Measurements from ENCODE around the gene FBLN1. TPM values are rescaled to one million over a fixed set of nuclear protein-coding genes. Genes with fewer than 3 reads are reported as not detected.
"Not testable (repeated sequence)": the region's sequence is repeated elsewhere in the genome, so short reads cannot be mapped to it uniquely, and the experiment has no call there.

Gene FBLN1
- total RNA-seq, 1 donor from 2014 or later = 0.40 TPM

GRCh38 chr22:45546333-45547015 lies 43.8 kb downstream of the FBLN1 start:
- no peak for DNase-seq (ENCODE audit: low read depth in 2 of 2)

- no peak for DNase-seq (ENCODE audit: low read depth in 2 of 2)
These were observed 44.3 kb downstream of the FBLN1 start for GRCh38 chr22:45547016-45547345.

- DNase-seq (ENCODE audit: low read depth in 2 of 2) = no peak
These were observed 45.0 kb downstream of the FBLN1 start for GRCh38 chr22:45547731-45548130.

DNA sequence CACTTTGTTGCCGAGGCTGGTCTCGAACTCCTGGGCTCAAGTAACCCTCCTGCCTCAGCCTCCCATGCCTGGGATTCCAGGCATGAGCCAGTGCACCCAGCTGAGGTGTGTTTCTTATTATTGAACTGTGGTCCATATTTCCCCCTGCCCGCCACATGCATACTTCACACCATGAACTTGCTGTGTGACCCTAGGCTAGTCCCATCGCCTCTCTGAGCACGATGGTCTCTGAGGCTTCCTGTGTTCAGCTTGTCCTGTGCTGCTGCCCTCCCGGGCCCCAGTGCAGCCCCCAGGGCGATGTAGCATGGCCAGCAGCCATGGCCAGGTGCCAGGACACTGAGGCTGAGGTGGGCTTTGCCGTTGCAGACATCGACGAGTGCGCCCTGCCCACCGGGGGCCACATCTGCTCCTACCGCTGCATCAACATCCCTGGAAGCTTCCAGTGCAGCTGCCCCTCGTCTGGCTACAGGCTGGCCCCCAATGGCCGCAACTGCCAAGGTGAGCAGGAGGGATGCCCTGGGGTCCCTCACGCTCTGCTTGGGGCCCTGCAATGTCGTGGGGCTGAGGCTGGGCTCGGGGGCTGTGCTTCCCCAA lies 45.7 kb downstream of the FBLN1 start:
- DNase-seq (ENCODE audit: low read depth in 2 of 2) = no peak

DNA sequence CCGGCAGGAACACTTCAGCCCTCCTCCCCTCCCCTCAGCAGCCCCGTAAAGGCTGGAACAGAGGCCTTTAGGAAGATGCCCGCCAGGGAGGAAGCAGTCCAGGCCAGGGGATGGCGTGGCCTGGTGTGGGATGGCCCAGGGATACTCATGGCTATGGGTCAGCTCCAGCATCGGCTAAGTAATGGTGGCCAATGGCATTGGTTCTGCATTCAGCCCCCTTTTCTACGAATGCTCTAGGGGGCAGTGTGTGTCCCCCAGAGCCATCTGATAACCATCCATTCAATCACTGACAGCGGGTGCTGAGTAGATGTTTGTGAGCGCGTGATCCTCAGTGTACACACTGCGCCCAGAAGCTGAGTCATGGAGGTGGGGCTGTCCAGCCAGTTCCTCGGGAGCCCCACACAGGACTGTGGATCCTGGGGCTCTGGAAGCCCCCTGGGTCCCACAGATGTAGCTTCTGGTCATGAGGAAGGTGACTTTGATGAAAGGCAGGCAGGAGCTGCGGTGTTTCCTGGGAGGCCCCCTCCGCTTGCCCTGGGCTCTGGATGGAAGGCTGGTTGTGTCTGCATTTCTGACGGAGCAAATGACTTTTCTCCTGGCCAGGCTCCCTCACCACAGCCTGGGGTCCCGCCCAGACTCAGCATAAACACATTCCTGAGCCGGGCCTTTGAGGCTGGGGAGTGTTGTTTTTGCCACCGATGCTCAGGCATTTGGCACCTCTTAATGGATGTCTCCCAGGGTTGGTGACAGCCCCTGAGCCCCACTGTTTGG lies 46.5 kb downstream of the FBLN1 start:
- peak in 1 of 2 donors; percentile 31 for DNase-seq (ENCODE audit: low read depth in 2 of 2)

DNA sequence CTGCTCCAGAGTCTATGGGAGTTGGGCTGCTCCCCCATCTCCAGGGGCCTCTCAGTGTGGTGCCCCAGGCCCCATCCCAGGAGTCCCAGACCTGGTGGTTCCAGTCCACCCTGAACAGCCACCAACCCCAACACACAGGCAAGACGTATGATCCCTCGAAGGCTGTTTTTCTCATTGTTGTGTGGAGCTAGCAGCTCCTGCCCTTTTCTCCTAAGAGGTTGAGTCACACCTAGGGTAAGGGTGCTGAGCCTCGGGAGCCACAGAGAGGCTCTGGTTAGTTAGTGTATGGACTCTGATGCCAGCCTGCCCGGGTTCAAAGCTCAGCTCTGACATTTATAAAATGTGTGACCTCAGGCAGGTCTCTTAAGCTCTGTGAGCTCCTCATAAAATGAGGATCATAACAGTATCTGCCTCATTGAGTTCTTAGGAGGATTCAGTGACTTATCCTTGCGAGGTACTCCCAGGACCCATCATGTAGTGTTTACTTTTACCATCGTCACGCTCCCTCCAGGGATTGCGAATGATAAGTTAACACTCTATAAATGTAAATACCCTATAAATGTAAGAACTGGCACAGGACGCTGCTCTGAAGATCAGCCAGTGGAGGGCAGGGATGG lies 47.2 kb downstream of the FBLN1 start:
- no peak for DNase-seq (ENCODE audit: low read depth in 2 of 2)

- no peak for DNase-seq (ENCODE audit: low read depth in 2 of 2)
These were observed 47.7 kb downstream of the FBLN1 start for GRCh38 chr22:45550416-45550815.

GRCh38 chr22:45550891-45551290 lies 48.2 kb downstream of the FBLN1 start:
- no peak for DNase-seq (ENCODE audit: low read depth in 2 of 2)

GRCh38 chr22:45551310-45552016 lies 48.8 kb downstream of the FBLN1 start:
- DNase-seq (ENCODE audit: low read depth in 2 of 2) = no peak

- DNase-seq (ENCODE audit: low read depth in 2 of 2) = no peak
These were observed 49.3 kb downstream of the FBLN1 start for GRCh38 chr22:45552017-45552411.

DNA sequence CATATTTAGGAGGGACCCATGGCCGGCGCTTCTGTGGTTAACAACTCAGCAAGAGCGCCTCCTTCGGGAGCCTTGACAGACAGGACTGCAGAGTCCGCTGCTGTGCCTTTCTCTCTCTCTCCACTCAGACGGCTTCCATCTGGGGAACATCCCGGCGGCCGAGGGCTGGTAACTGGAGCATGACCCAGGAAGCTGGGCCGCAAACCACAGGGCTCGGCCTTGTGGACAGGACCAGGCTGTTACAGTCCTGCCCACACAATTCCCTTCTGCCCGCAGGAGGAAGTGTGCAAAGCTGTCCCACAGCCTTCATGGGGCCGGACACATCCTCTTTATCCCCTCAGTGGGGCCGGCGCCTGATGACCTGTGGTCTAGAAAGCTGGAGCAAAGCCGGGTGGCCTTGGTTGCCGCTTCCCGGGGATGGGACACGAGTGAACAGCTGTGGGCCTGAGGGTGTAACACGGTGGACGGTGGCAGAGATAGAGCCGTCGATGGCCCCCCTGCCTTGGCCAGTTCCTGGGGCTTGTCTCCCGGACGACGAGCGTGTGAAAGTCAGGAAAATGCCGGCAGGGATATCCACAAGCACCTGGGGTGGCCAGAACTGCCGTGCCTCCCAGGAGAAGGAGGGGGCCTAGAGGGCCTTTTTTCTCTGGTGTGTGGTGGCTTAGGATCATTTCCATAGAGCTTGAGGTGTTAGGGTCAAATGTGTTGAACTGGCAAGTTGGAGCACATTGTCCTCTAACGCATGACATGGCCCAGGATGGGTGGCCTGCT lies 50.1 kb downstream of the FBLN1 start:
- no peak for DNase-seq (ENCODE audit: low read depth in 2 of 2)

DNA sequence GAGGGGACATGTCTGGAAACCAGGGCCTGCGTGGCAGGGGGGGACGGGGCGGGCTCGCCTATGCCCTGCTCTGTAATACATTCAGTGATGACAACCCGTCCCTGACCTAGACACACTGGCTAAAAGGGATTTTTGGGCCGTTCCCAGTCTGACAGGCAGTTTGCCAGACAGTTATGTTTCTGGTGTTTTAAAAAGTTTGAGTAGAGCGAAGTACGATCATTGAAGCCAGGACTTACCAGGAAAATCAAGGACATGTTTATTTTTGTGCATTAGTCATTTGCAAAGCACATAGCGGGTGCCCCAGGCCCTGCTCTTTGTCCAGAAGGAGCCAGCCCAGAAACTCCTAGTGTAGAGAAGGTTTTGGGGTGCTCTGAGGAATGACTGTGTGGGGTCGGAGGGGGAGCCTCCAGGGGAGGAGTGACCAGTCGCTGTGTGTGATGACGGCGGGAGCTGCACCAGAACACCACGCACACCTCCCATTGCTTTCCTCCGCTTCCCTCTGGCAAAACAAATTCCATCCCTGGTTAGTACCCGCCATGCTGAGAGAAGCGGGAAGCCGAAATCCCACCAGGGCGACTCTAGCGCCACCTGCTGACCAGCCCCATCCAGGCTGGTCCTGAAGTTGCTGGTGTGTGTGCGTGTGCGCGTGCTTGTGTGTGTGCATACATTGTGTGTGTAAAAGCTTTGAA lies 50.8 kb downstream of the FBLN1 start:
- peak; percentile 75 to 87 for DNase-seq (ENCODE audit: low read depth in 2 of 2)

DNA sequence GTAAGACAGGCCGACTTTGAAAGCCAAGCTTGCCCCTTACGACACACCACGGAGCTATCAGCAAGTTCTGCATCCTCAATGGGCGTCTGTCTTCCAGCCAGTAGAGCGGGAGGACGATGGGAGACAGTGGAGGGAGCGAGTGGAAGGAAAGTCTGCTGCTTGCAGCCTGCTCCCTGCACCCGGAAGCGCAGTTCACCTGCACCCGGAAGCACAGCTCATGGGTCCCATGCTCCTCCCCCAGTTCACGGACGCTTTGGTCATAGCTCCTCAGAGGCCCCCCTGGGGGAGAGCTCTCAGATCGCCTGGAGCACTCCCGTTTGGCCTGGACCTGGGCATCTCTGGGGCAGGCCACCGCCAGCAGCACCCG lies 51.3 kb downstream of the FBLN1 start:
- no peak for DNase-seq (ENCODE audit: low read depth in 2 of 2)

- no peak for DNase-seq (ENCODE audit: low read depth in 2 of 2)
These were observed 52.2 kb downstream of the FBLN1 start for GRCh38 chr22:45554861-45555260.

DNA sequence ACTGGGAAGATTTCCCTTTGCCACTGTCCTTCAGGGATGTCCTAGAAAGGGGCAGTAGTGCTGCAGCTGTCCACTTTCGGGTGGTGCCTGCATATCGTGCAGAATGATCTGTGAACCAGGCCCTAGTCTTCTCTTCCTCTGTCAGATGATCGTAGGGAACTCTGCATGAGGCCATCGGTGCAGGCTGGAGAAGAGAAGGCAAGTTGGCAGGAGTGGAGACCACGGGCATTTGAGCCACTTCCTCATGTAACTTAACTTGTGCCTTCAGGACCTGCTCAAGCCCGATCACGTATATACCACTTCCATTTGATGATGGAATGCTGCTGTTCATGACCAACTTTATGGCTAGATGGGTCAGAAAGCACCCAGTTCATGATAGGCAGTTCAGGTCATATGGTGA lies 55.2 kb downstream of the FBLN1 start:
- not testable (repeated sequence) for DNase-seq (ENCODE audit: low read depth in 2 of 2)

- DNase-seq (ENCODE audit: low read depth in 2 of 2) = not testable (repeated sequence)
These were observed 57.4 kb downstream of the FBLN1 start for GRCh38 chr22:45560092-45560491.

DNA sequence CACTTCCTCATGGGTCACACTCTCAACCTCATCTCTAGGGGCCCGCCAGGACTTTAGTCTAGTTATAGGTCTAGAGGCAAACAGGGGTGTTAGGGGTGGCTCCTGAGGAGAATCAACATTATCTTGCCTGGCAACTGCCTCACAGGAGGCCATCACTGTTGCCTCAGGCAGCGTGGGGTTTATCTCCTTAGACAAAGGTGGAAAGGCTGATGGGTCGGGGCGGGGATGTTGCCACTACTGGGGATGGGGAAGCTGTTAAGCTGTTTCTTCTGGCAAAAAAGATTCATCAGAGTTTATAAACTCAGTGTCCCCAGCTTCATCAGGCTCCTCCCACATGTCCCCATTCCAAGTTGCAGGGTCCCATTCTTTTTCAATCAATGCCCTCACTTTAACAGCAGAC lies 58.1 kb downstream of the FBLN1 start:
- DNase-seq (ENCODE audit: low read depth in 2 of 2) = not testable (repeated sequence)

DNA sequence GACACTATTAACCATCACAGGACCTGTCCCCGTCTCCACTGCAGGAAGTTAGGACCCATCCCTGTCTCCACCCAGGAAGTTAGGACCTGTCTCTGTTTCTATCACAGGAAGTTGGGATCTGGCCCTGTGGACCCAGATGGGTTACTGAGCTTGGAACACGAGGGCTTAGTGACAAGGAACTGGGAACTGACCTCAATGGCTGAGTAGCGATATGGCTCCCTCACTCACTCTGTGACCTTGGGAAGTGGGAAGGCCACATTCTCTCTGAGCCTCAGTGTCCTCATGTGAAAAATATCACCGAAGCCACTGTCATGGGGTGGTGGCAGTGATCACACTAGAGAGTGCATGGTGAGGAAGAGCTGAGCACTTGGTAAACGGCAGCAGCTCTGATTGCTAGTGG lies 59.4 kb downstream of the FBLN1 start:
- DNase-seq (ENCODE audit: low read depth in 2 of 2) = no peak

- DNase-seq (ENCODE audit: low read depth in 2 of 2) = no peak
These were observed 60.1 kb downstream of the FBLN1 start for GRCh38 chr22:45562537-45563361.
